Ishikawa (cell line): ENCODE results near the gene GRIA4.

Source experiments
- CEBPB ChIP-seq: IDR thresholded peaks from 2 replicates; pipeline ENCODE4 v1.6.1; 2012
- CREB1 ChIP-seq: IDR thresholded peaks from 2 replicates; pipeline ENCODE4 v1.6.1; 2012; ENCODE audit warnings: low read depth
- EGR1 ChIP-seq: IDR thresholded peaks from 2 replicates; pipeline ENCODE4 v1.6.1; 2012
- EP300 ChIP-seq: IDR thresholded peaks from 2 replicates; pipeline ENCODE4 v1.6.1; 2012; ENCODE audit warnings: borderline replicate concordance
- FOXM1 ChIP-seq: IDR thresholded peaks from 2 replicates; pipeline ENCODE4 v1.6.1; 2012; ENCODE audit warnings: low read depth, borderline replicate concordance
- MAX ChIP-seq: IDR thresholded peaks from 2 replicates; pipeline ENCODE4 v1.6.1; 2012
- NFIC ChIP-seq: IDR thresholded peaks from 2 replicates; pipeline ENCODE4 v1.6.1; 2012
- RAD21 ChIP-seq: IDR thresholded peaks from 2 replicates; pipeline ENCODE4 v1.6.1; 2012; ENCODE audit warnings: low read depth
- REST ChIP-seq: IDR thresholded peaks from 2 replicates; pipeline ENCODE4 v1.6.1; 2012; ENCODE audit warnings: low read depth, mild to moderate bottlenecking
- TAF1 ChIP-seq: IDR thresholded peaks from 2 replicates; pipeline ENCODE4 v1.6.1; 2012; ENCODE audit warnings: low read depth, mild to moderate bottlenecking
- TCF12 ChIP-seq: IDR thresholded peaks from 2 replicates; pipeline ENCODE4 v1.6.1; 2012; ENCODE audit warnings: low read depth
- TEAD4 ChIP-seq: IDR thresholded peaks from 2 replicates; pipeline ENCODE4 v1.6.1; 2012
- USF1 ChIP-seq: IDR thresholded peaks from 2 replicates; pipeline ENCODE4 v1.6.1; 2012
- YY1 ChIP-seq: IDR thresholded peaks from 2 replicates; pipeline ENCODE4 v1.6.1; 2012; ENCODE audit warnings: low read depth
- ZBTB7A ChIP-seq: IDR thresholded peaks from 2 replicates; pipeline ENCODE4 v1.6.1; 2012; ENCODE audit warnings: low read depth

Gene GRIA4

GRCh38 chr11:105929084-105929955, 319.4 kb downstream of the GRIA4 start:
- TF ChIP-seq CREB1 (no peak), YY1 (no peak), RAD21 (no peak), TAF1 (no peak), CEBPB (no peak), MAX (no peak), TCF12 (no peak), EP300 (no peak), USF1 (no peak), EGR1 (no peak), REST (no peak)

- TF ChIP-seq CEBPB (no peak), USF1 (no peak)
These were observed 323.8 kb downstream of the GRIA4 start for GRCh38 chr11:105933695-105934094.

GRCh38 chr11:105935791-105936190, 325.9 kb downstream of the GRIA4 start:
- TF ChIP-seq MAX (no peak), TAF1 (no peak), YY1 (no peak)

- TF ChIP-seq TEAD4 (0 out of 2 replicates have a peak, but pooled peaks have one; percentile 17), FOXM1 (no peak), CREB1 (no peak), NFIC (no peak), TAF1 (no peak), MAX (no peak), YY1 (no peak)
These were observed 327.5 kb downstream of the GRIA4 start for GRCh38 chr11:105937331-105937730.

- TF ChIP-seq TEAD4 (no peak), CREB1 (no peak), FOXM1 (no peak), RAD21 (no peak), TAF1 (no peak)
These were observed 327.9 kb downstream of the GRIA4 start for GRCh38 chr11:105937738-105938137.

GRCh38 chr11:105942921-105943320, 333.0 kb downstream of the GRIA4 start:
- TF ChIP-seq MAX (no peak), REST (no peak), ZBTB7A (no peak), EGR1 (no peak), RAD21 (no peak), EP300 (no peak)
